T1000 (cell line): ENCODE results near the gene VPS36.
"Not testable (repeated sequence)": the region's sequence is repeated elsewhere in the genome, so short reads cannot be mapped to it uniquely, and the experiment has no call there.

Experiments used
- DNase-seq: peaks from one replicate; lab custom pipeline; 2025; ENCODE audit warnings: mixed read lengths; lab: John Stamatoyannopoulos, UW

VPS36 gene

GRCh38 chr13:52432456-52432855, 18.0 kb downstream of the VPS36 start:
- DNase-seq, result no peak

- DNase-seq, result no peak
Measured at GRCh38 chr13:52428295-52428694, 22.1 kb downstream of the VPS36 start.

- no peak for DNase-seq
Measured at GRCh38 chr13:52421216-52421615, 29.2 kb downstream of the VPS36 start.

- DNase-seq, result no peak
Measured at GRCh38 chr13:52419080-52419479, 31.4 kb downstream of the VPS36 start.

- no peak for DNase-seq
Measured at GRCh38 chr13:52414963-52415362, 35.5 kb downstream of the VPS36 start.

GRCh38 chr13:52414051-52414450, 36.4 kb downstream of the VPS36 start:
- DNase-seq, result no peak

- DNase-seq, result no peak
Measured at GRCh38 chr13:52412128-52412527, 38.3 kb downstream of the VPS36 start.

- no peak for DNase-seq
Measured at GRCh38 chr13:52411629-52412028, 38.8 kb downstream of the VPS36 start.

GRCh38 chr13:52408071-52408658, 42.3 kb downstream of the VPS36 start:
- not testable (repeated sequence) for DNase-seq

GRCh38 chr13:52407436-52407835, 43.0 kb downstream of the VPS36 start:
- DNase-seq, result not testable (repeated sequence)

- no peak for DNase-seq
Measured at GRCh38 chr13:52406629-52407028, 43.8 kb downstream of the VPS36 start.

- no peak for DNase-seq
Measured at GRCh38 chr13:52405767-52406494, 44.5 kb downstream of the VPS36 start, which contains the start of gene THSD1. THSD1 (minus strand) TSS chr13:52406172; CDS start chr13:52402600, 3,572 bp downstream.

- DNase-seq, result no peak
Measured at GRCh38 chr13:52405369-52405766, 45.1 kb downstream of the VPS36 start.

GRCh38 chr13:52399708-52400107, 50.7 kb downstream of the VPS36 start:
- DNase-seq, result no peak

- DNase-seq, result no peak
Measured at GRCh38 chr13:52399046-52399445, 51.4 kb downstream of the VPS36 start.

- DNase-seq, result no peak
Measured at GRCh38 chr13:52395704-52396103, 54.7 kb downstream of the VPS36 start.

GRCh38 chr13:52394586-52394985, 55.8 kb downstream of the VPS36 start:
- DNase-seq, result no peak

- no peak for DNase-seq
Measured at GRCh38 chr13:52393572-52394357, 56.7 kb downstream of the VPS36 start.

- DNase-seq, result no peak
Measured at GRCh38 chr13:52387721-52388120, 62.7 kb downstream of the VPS36 start.

GRCh38 chr13:52385870-52386269, 64.6 kb downstream of the VPS36 start:
- no peak for DNase-seq

- DNase-seq, result no peak
Measured at GRCh38 chr13:52383366-52383765, 67.1 kb downstream of the VPS36 start.

- DNase-seq, result no peak
Measured at GRCh38 chr13:52378312-52378711, 72.1 kb downstream of the VPS36 start.

GRCh38 chr13:52377898-52378297, 72.5 kb downstream of the VPS36 start:
- no peak for DNase-seq
